Hematopoietic multipotent progenitor cell treated with erythropoietin and hydrocortisone succinate and interleukin-3 and kit ligand, for 8 days (in vitro differentiated cells): ENCODE results near the gene RSPH10B.
A peak's percentile ranks its signal among the peaks of the same experiment; 100 is the strongest.
"Not testable (repeated sequence)": the region's sequence is repeated elsewhere in the genome, so short reads cannot be mapped to it uniquely, and the experiment has no call there.

Experiments used
- DNase-seq: peaks from one replicate; pipeline ENCODE4 v3.0.0-alpha.2; 2015

RSPH10B gene

DNA sequence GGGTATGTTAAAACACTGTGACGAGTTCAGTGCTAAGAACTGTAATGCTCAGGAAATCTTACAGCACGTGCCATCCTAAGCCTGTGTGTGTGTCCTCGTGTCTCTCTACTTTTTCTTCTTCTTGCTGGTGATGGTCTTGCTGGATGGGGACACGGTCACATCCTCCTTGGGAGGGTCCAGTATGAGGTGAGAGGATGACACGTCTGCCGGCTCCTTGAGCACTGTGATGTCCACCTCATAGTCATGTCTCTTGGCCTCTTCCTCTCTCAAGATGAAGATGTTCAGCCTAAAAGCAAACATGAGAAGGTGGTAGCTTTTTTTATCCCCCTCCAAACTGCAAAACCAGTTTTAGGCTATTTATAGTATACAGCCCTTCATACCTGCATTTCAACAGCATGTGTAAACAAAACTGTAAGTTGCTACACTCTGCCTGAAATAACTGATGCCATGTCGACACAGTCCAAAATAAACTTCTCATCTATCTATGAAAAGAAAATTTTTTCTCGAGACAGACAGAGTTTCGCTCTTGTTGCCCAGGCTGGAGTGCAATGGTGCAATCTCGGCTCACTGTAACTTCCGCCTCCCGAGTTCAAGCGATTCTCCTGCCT is 44.1 kb downstream of the RSPH10B start:
- DNase-seq = not testable (repeated sequence)

DNA sequence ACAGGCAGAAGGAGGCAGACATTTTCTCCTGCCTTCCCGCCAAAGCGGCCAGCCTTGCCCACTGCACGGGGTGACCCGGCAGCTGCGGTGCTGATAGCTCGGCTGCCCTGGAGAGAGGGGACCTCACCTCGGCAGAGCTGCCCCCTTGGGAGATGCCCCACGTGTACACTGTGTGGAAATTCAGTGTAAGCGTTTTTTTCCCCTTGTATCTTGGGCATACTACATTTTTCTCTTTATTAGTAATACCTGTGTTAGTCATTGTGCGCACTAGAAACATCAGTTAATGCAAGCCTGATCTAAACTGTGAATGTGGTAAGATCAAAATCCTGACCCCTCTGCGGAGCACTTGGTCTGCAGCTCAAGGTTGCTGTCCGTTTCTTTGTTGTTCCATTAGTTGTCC is 45.9 kb downstream of the RSPH10B start:
- not testable (repeated sequence) for DNase-seq

DNA sequence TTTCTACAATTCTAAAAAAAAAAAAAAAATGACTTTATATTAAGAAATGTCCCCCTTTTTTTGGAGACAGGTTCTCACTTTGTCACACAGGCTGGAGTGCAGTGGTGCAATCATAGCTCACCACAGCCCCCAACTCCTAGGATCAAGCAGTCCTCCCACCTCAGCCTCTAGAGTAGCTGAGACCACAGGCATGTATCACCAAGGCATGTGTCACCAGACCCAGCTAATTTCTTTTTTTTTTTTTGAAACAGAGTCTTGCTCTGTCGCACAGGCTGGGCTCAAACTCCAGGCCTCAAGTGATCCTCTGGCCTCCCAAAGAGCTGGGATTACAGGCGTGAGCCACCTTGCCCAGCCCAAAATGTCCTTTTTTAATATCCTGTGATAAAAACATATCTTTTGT is 46.3 kb downstream of the RSPH10B start:
- not testable (repeated sequence) for DNase-seq

DNA sequence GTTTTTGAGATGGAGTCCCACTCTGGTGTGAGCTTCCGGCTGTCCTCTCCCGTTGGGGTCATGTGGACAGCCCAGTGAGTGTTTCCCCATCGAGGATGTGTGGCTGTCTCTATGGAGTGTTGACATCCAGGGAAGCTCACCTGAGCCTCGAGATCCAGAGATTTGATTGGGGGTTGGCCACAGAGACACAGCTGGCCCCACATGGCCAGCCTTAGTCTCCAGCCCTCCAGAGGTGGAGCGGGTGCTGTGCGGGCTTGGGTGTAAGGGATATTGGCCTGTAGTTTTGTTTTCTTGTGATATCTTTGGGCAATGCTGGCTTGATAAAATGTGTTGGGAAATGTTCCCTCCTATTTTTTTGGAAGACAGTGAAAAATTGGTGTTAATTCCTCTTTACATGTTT is 54.0 kb downstream of the RSPH10B start:
- not testable (repeated sequence) for DNase-seq

DNA sequence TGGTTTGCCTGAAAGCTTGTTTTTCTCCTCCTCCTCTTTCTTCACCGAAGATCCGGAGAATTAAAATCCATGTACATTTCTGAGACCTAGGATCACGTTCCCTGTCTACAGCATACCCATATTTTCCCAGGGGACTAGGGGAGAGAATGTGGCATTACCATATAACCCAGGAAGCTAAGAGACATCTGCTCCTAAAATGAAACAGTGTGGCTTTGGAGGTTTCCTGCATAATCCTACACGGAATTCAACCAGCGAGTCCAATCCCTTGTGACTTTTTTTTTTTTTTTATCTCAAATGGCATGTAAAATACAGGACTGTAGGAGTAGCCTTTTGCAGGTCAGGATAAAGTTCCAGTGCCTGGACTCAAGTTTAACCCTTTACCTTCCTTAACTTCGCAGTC is 61.7 kb downstream of the RSPH10B start:
- DNase-seq = not testable (repeated sequence)

DNA sequence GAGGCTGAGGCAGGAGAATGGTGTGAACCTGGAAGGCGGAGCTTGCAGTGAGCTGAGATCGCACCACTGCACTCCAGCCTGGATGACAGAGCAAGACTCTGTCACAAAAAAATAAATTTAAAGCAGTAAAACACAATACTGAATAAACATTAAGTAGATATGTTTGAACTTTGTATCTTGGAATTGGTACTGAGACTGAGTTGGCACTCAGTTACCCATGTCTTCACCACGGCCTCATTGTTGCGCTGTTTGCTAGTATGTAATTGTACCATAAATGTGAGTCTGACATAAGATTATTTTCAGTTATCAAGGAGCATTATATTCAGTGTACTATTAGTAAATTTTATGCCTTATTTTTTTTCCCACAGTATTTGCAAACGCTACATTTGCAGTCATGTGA is 65.8 kb downstream of the RSPH10B start:
- DNase-seq = not testable (repeated sequence)

DNA sequence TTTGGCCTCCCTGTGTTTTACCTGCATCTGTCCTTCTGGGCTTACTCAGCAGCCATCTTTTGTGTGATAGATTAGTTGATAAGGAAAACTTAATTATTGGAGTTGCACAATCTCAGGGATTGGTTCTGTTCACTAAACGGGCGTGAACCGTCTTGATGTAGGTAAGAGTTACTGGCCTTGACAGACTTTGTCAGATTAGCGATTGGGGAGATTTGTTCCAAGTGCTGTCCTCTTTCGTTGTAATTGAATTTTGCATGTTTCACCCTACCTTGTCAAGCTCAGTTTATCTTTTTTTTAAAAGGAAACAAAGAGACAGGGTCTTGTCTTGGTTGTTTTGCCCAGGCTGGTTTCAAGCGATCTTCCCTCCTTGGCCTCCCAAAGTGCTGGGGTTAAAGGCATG is 67.5 kb downstream of the RSPH10B start:
- not testable (repeated sequence) for DNase-seq

DNA sequence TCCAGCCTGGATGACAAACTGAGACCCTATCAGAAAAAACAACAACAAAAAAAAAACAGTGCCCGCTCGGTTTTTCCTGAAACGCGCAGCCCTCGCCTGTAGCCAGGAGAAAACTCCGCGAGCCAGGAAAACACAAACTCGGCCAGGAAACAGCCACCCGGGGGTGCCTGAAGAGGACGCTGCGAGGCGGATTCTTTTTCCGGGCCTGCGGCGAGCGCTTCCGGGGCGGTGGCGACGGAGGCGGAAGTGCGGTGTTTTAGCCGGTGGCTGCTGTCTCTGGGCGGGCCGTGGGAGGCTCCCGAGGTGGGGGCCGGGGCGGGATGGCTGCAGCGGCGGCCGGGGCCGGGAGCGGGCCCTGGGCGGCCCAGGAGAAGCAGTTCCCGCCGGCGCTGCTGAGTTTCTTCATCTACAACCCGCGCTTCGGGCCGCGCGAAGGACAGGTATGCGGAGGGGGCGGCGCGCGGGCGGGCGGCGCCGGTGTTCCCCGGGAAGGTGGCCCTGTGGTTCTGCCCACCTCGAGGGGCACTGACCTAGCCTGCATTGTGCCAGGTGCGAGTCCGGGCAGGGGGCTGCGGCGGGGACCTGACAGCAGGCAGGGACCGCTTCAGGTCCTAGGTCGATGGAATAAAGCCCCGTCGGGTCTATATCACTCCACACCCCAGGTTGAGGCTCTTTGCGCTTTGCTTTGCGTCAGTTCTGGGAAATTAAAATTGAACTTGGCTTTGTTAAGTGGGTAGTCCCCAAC is 71.8 kb downstream of the RSPH10B start, which contains the start of gene CCZ1:
CCZ1 (plus strand) TSS at position 254 of the 745 bp plus-strand sequence; CDS start at position 321, 67 bp downstream.
- DNase-seq = peak; percentile 79

DNA sequence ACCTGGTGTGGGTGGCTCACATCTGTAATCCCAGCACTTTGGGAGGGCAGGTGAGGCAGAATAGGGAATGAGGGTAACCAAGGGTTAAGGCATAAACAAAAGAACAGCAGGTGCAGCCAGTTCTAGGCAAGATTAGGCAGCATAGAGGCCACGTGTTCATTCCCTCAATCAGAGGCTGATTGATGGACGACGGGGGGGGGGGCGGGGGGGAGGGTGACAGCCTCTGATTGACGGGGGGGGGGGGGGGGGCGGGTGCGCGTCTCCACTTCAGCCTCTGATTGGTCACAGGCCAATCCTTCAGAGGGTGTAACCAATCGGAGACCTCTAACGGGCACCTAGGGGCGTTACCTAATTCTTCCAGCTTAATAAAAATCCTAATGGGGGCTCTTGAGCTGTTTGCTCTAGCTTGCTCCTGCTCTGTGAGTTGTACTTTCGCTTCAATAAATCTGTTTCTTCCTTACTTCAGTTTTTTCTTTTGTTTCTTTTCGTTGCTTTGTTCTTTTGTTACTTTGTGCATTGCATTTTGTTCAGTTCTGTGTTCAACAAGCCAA is 73.0 kb downstream of the RSPH10B start:
- DNase-seq = peak; percentile 10

DNA sequence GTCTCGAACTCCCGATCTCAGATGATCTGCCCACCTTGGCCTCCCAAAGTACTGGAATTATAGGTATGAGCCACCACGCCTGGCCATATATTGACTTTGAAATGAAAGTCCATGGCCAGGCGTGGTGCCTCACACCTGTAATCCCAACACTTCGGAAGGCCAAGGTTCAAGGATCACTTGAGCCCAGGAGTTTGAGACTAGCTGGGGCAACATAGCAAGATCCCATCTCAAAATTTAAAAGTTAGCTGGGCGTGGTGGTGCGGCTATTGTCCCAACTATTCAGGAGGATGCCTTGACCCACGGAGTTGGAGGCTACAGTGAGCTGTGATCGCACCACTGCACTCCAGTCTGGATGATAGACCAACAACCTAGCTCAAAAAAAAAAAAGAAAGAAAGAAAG is 78.0 kb downstream of the RSPH10B start:
- no peak for DNase-seq

DNA sequence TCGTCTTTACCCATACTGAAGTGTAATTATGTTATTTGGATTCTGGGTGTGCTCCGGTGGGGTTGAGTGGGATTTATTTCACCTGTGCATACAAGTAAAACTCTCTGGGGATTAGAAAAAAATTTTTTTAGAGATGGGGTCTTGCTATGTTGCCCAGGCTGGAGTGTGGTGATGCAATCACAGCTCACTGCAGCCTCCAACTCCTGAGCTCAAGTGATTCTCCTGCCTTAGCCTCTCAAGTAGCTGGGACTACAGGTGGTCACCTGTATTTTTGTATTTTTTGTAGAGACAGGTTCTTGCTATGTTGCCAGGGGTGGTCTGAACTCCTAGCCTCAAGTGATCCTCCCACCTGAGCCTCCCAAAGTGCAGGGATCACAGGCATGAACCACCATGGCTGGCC is 80.2 kb downstream of the RSPH10B start:
- not testable (repeated sequence) for DNase-seq

DNA sequence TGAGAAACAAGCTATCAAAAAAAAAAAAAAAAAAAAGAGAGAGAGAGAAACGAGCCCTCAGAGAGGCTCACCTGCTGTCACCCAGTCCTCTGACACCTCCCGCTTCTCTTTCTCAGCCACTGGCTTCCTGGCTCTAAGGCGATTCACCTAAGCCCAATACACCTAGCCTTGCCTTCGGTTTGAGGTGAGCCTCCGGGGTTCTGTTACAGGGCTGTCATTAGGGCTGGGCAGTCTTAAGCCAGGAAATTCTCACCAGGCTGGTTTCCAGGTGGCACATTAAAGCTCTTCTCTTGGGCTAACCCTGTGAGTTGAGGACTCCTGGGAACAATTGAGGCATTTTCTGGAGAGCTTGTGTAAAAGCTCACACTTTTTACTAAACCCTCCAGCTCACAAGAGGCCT is 82.5 kb downstream of the RSPH10B start:
- not testable (repeated sequence) for DNase-seq

DNA sequence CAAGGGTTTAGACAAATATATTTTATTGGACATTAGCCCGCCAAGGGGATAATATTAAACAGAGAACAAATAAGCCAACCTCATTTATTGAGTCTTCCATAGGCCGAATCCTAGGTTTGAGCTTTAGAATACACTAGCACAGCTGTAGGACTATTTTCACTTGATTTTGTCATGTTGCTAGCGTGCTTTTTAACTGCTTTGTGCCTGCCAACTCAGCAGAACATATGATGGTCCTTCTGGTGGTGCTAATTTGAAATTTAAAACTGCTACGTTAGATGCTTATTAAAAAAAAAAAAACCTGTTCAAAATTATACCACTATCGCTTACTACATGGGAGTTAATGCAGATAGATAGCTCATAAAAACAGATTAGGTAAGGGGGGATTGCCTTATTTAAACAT is 86.1 kb downstream of the RSPH10B start:
- DNase-seq = not testable (repeated sequence)

DNA sequence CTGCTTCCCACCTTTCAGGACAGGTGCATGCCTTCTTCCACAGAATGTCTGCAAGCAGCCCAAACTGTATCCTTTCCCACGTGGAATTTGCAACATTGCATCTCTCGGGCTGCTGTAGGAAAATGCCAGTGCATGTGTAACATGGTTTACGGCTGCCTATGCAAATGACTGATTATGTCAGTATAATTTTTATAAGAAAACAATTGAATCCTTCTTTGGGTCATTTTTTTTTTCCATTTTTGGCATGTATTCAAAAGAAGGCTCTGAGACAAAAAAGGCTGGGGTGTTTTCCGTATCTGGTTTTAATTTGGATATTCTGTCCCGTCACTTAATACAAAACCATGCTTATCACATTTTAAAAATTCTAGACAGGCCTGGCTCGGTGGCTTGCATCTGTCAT is 90.4 kb downstream of the RSPH10B start:
- not testable (repeated sequence) for DNase-seq

DNA sequence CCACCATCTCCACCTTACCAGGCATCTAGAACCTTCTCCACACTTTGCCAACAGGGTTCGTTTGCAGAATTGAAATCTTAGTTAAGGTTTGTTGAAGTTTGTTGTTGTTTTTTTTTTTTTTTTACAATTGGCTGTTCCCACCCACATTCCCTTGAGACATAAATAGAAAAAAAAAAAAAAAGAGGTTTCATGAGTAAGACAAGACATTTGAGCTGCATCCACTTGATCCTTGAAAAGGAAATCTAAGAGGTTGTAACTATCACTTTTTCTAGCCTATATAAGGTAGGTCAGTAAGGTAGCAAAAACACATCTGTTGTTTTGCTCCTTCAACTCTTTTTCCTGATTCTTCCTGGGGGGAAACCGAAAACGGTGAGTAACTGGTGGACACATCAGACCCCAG is 90.9 kb downstream of the RSPH10B start:
- not testable (repeated sequence) for DNase-seq
